Neural cell (in vitro differentiated cells): ENCODE data around the gene DAZAP1.

Experiments used
- TF ChIP-seq, protein P1 (sequence below): IDR thresholded peaks from 2 replicates; pipeline ENCODE4 v1.6.1; 2012; ENCODE audit warnings: borderline replicate concordance
- TF ChIP-seq, protein P2 (sequence below): fragments of 450-650 bp; IDR thresholded peaks from 2 replicates; pipeline ENCODE4 v1.5.1; 2014; ENCODE audit warnings: antibody characterized with exemption, mild to moderate bottlenecking, moderate library complexity; ENCODE audit not compliant: poor library complexity, severe bottlenecking

DNA sequence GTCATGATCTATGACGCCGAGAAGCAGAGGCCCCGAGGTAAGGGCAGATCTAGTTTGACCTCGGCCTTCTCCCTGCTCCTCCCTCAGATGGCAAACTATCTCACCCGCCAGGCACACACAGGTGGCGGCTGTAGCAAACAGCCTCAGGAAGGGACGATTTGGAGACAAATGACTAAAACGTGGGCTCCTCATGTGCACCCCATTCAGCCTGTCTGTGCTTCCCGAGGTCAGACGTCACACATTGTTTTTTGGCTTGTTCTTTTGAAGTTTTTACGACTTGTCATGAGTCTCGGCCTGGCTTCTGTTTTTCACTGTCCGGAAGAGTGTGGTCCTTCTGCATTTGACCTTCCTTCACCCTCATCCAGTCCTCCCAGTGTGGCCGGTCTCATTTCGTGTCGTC lies 15.0 kb downstream of the DAZAP1 start:
- TF ChIP-seq, protein P1, sequence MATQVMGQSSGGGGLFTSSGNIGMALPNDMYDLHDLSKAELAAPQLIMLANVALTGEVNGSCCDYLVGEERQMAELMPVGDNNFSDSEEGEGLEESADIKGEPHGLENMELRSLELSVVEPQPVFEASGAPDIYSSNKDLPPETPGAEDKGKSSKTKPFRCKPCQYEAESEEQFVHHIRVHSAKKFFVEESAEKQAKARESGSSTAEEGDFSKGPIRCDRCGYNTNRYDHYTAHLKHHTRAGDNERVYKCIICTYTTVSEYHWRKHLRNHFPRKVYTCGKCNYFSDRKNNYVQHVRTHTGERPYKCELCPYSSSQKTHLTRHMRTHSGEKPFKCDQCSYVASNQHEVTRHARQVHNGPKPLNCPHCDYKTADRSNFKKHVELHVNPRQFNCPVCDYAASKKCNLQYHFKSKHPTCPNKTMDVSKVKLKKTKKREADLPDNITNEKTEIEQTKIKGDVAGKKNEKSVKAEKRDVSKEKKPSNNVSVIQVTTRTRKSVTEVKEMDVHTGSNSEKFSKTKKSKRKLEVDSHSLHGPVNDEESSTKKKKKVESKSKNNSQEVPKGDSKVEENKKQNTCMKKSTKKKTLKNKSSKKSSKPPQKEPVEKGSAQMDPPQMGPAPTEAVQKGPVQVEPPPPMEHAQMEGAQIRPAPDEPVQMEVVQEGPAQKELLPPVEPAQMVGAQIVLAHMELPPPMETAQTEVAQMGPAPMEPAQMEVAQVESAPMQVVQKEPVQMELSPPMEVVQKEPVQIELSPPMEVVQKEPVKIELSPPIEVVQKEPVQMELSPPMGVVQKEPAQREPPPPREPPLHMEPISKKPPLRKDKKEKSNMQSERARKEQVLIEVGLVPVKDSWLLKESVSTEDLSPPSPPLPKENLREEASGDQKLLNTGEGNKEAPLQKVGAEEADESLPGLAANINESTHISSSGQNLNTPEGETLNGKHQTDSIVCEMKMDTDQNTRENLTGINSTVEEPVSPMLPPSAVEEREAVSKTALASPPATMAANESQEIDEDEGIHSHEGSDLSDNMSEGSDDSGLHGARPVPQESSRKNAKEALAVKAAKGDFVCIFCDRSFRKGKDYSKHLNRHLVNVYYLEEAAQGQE: no peak
- TF ChIP-seq, protein P2, sequence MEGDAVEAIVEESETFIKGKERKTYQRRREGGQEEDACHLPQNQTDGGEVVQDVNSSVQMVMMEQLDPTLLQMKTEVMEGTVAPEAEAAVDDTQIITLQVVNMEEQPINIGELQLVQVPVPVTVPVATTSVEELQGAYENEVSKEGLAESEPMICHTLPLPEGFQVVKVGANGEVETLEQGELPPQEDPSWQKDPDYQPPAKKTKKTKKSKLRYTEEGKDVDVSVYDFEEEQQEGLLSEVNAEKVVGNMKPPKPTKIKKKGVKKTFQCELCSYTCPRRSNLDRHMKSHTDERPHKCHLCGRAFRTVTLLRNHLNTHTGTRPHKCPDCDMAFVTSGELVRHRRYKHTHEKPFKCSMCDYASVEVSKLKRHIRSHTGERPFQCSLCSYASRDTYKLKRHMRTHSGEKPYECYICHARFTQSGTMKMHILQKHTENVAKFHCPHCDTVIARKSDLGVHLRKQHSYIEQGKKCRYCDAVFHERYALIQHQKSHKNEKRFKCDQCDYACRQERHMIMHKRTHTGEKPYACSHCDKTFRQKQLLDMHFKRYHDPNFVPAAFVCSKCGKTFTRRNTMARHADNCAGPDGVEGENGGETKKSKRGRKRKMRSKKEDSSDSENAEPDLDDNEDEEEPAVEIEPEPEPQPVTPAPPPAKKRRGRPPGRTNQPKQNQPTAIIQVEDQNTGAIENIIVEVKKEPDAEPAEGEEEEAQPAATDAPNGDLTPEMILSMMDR: no peak
